A172 (cell line): ENCODE measurements around the gene CTBS. TPM values are rescaled to one million over a fixed set of nuclear protein-coding genes. Genes with fewer than 3 reads are reported as not detected.

ENCODE experiments used
- DNase-seq: peaks from one replicate; pipeline ENCODE4 v3.0.0-alpha.2; 2015; ENCODE audit warnings: low spot score
- total RNA-seq: library from RNA; depleted of rRNA; stranded (reverse); fragments of >200 nt; shearing (Covaris generic); gene quantifications from 2 replicates; pipeline ENCODE4 v1.2.3, GENCODE V29; 2014; rRNA removed

CTBS gene
- total RNA-seq, 1 experiment from 2014 or later, result 10.5 TPM

DNA sequence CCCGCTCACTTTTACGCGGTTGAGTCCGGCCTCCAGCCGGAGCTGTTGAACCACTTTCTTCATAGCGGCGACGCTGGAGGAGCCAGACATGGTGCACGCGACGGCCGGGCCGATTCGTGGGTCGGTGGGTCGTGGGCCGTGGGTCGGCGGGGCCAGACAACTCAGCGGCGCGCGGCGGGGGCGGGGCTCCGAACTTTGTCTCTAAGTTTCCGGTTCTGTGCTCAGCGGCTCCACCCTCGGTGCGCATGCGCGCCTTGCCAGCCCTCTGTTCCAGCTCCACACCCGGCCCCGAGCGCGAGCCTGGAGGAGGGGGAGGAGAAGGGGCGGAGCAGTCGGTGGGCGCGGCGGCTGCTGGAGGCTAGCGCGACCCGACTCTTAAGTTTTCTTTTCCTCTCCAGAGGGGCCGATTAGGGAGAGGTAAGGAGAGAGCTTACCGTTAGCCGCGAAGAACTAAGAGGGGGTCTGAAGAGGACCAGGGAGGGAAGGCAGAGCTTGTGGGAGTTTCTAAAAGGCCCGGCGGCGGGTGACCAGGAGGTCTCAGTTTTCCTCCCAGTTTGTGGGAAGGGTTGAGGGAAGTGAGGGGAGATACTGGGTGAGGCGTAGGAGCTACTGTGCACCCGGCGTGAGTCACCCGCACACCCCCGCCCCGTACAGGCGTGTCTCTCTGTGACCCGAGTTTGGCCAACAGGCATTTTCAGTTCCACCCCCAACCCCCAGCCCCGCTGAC is 68.1 kb downstream of the CTBS start, which contains the start of the genes GNG5 and SPATA1:
GNG5 (minus strand) TSS at position 580 of the 727 bp plus-strand sequence; CDS start at position 90, 490 bp downstream.
SPATA1 (plus strand) TSS at position 385 of the 727 bp plus-strand sequence. CDS start 9,974 bp downstream, outside the sequence.
- DNase-seq, result peak; percentile 84

DNA sequence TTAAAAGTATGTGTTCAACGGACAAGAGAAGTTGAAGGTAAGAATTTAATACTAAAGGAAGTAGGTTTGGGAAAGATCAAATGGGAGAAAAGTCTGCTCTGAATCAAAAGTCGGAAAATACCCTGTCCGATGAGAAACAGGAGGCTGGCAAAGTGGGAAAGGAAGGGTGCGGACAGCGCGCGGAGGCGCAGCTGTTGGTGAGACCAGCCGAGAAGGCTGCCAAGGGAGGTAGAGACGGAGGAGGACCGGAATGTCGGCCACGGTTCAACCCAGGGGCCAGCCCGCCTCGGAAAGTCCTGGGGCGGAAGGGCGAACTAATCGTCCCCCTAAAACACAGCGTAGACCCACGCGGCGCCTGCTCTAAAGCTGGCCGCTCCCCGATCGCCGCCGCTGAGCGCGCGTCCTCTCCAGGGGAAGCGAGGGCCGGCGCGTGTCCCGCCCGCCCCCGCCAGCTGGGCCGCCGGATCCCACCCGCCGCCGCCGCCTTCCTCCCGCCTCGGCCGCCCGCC is 68.7 kb downstream of the CTBS start:
- peak; percentile 40 for DNase-seq

DNA sequence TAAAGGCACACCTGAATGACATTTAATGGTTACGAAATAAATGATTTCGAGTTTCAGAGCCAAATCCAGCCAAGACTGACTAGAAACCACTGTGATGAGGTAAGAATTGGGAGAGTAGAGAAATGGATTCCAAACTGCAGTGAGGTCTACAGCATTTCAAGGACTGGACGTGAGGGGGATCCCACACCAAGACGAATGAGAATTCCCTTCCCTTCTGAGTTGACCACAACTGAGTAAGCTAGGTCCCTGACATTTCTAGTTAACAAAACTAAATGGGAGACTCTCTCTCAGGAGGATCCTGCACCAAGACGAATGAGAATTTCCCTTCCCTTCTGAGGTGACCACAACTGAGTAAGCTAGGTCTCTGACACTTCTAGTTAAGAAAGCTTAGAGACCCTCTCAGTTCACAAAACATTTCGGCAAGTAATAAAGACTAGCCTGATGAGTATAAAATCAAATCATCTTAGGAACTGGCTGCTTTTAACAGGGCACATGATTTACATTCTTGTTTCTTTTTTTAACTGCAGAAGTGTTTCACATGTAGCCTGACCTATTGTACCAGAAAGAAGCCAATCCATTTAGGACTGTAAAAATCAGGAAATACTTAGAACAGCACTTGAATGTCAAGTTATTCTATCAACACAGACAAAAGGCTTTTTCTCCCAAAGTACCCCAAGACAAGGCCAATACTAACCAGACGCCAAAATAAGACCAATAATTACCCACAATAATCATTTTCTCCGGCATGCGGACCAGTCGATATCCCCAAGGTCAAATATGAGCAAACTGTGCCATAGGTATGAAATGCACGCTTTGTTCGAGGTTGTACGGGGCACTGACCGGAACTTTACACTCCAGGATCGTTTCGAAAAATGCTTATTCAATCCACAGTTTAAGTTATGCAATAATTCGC is 69.4 kb downstream of the CTBS start:
- peak; percentile 4 for DNase-seq

DNA sequence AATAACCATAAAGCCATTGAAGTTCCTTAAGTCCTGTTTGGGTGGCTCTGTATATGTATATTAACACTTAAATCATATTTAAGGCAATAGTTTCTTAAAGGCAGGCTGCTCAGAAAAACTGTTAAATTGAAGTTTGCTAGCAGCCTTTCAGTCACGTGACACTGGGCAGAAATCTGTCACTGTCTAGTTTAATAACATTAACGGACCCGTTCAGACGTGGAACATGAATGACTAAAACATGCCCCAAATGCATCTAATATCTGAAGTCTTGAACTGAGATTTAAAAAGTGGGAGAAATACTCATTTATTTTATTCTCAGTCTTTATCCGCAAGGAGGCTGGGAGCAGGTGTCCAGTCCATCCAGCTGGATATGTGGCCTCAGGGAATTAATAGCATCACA is 71.3 kb downstream of the CTBS start:
- no peak for DNase-seq

Other genes with a start within 250 kb of the CTBS start
- not detected in 2 replicates for gene DNASE2B, start 176.0 kb downstream of the CTBS start, total RNA-seq
- gene RPF1, start 95.2 kb downstream of the CTBS start, total RNA-seq, result 40.9 and 54.9 TPM in 2 replicates
- gene SPATA1, start 68.1 kb downstream of the CTBS start, total RNA-seq, result not detected in 2 replicates
- gene GNG5, start 67.9 kb downstream of the CTBS start, total RNA-seq, result 32.2 and 32.7 TPM in 2 replicates
- 19.2 and 26.7 TPM in 2 replicates for gene SSX2IP, start 116.0 kb upstream of the CTBS start, total RNA-seq